Uterus (tissue), 2 donors: ENCODE measurements around the gene BCL11B.

ENCODE experiments used
- POLR2A ChIP-seq, 2 donors: fragments of 450-650 bp; IDR thresholded peaks; one replicate each; pipeline ENCODE4 v1.6.1; 2016; ENCODE audit warnings: antibody characterized with exemption in 2 of 2, mild to moderate bottlenecking in 1 of 2, moderate library complexity in 1 of 2
- TF ChIP-seq, protein P1 (sequence below), 4 experiments: fragments of 200-600 bp in 2 of 4; fragments of 450-650 bp in 2 of 4; sonication (generic) in 2 of 4; IDR thresholded peaks; one replicate each; pipeline ENCODE4 v1.5.1; 2016 to 2019; ENCODE audit warnings: antibody characterized with exemption in 4 of 4, mild to moderate bottlenecking in 2 of 4, moderate library complexity in 1 of 4

DNA sequence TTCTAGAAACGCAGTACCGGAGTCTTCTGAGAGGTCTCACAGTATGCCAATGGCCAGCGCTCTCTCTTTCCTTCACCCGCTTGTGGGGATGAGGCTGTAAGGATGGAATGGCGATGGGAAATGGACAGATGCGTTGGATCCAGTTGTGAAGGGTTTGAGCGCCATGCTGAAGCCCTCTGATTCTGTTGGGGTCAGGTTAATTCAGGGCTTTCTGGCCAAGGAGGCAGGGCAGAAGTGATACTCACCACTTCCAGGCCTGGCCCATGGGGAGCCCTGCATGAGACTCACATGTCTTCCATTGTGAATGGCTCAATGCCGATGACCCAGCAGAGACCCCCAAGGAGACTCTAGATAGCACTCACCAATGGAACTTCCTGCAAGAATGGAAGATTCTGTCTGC, 114.3 kb downstream of the BCL11B start:
- TF ChIP-seq, protein P1, sequence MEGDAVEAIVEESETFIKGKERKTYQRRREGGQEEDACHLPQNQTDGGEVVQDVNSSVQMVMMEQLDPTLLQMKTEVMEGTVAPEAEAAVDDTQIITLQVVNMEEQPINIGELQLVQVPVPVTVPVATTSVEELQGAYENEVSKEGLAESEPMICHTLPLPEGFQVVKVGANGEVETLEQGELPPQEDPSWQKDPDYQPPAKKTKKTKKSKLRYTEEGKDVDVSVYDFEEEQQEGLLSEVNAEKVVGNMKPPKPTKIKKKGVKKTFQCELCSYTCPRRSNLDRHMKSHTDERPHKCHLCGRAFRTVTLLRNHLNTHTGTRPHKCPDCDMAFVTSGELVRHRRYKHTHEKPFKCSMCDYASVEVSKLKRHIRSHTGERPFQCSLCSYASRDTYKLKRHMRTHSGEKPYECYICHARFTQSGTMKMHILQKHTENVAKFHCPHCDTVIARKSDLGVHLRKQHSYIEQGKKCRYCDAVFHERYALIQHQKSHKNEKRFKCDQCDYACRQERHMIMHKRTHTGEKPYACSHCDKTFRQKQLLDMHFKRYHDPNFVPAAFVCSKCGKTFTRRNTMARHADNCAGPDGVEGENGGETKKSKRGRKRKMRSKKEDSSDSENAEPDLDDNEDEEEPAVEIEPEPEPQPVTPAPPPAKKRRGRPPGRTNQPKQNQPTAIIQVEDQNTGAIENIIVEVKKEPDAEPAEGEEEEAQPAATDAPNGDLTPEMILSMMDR (IDR thresholded peaks at IDR 0.05) = no peak
- no peak for TF ChIP-seq POLR2A (IDR thresholded peaks at IDR 0.05)
